ENCODE results near the gene SLC9C1.
"Not testable (repeated sequence)": the region's sequence is repeated elsewhere in the genome, so short reads cannot be mapped to it uniquely, and the experiment has no call there.

Gene SLC9C1

DNA sequence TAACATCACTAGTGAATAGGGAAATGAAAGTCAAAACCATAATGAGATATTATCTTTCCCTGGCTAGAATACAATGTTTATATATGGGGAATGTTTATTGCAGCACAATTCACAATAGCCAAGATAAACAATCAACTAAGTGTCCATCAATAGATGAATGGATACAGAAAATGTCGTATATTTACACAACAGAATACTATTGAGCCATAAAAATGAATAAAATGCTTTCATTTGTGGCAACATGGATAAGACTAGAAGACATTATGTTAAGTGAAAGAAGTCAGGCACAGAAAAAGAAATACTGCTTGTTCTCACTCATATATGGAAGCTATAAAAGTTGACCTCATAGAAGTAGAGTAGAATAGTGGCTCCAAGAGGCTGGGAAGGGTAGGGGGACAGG, 65.2 kb downstream of the SLC9C1 start:
- TF ChIP-seq CTCF (IDR thresholded peaks at IDR 0.05; ENCODE audit: borderline replicate concordance, control extremely low read depth, extremely low read depth, insufficient read depth, missing control alignments) = no peak
- in situ Hi-C loops (cut with MboI; ENCODE audit: low sequenced_read_pairs, unreplicated experiment) = no loop called here
- DNase-seq (ENCODE audit: low spot score) = no peak

DNA sequence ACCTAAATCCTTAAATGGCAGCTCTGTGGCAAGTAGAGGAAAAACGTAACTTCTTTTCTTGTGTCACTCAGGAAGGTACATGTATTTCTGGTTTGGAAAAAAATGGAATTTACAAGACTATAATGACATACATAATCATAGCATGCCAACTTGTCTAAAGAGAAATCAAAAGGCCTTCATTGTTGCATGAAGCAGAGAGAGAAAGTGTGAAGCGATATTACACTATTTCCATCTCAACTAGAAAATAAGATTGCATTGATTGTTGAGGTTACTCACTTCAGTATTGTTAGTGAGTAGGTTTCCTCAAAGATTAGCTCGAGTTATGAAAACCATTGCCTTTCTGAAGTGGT, 93.7 kb downstream of the SLC9C1 start:
- in situ Hi-C loops (cut with MboI; ENCODE audit: low sequenced_read_pairs, unreplicated experiment) = no loop called here
- no peak for TF ChIP-seq CTCF (IDR thresholded peaks at IDR 0.05; ENCODE audit: borderline replicate concordance, control extremely low read depth, extremely low read depth, insufficient read depth, missing control alignments)
- no peak for DNase-seq (ENCODE audit: low spot score)

DNA sequence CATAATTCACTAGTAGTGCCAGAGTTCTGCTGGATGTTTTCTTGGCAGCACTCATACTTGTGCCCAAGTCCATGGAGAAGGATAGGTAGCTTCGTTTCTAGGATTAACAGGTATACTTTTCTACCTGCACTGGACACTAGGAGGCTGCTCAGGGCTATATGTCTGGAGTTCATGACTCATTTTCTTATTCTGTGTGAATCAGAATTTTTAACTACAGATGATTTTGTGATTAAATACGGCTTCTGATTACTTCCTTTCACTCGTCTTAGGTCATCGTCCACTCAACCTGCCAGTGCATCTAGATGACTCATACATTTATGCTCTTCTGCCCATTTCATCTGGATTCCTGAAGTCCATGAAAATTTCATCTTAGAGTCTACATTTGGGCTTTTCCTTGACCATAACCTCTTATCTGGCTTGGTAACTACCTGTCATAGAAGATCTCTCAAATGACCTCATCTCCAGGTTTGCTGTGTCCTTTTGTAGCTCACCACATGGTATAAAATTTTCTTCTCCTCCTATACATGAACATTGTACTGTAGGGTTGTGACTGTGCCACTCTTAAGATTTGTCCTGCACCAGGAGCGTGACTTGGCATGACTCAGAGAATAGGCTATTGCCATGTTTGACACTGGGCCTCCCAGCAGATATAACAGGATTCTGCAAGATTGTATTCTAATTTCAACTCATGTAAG, 94.2 kb downstream of the SLC9C1 start:
- no peak for TF ChIP-seq CTCF (IDR thresholded peaks at IDR 0.05; ENCODE audit: borderline replicate concordance, control extremely low read depth, extremely low read depth, insufficient read depth, missing control alignments)
- in situ Hi-C loops (cut with MboI; ENCODE audit: low sequenced_read_pairs, unreplicated experiment) = no loop called here
- DNase-seq (ENCODE audit: low spot score) = no peak

GRCh38 chr3:112197131-112197530, 96.9 kb downstream of the SLC9C1 start:
- no peak for TF ChIP-seq CTCF (IDR thresholded peaks at IDR 0.05; ENCODE audit: borderline replicate concordance, control extremely low read depth, extremely low read depth, insufficient read depth, missing control alignments)
- in situ Hi-C loops (cut with MboI; ENCODE audit: low sequenced_read_pairs, unreplicated experiment) = no loop called here
- no peak for DNase-seq (ENCODE audit: low spot score)

- TF ChIP-seq CTCF (IDR thresholded peaks at IDR 0.05; ENCODE audit: borderline replicate concordance, control extremely low read depth, extremely low read depth, insufficient read depth, missing control alignments) = no peak
- peak; percentile 46 for DNase-seq (ENCODE audit: low spot score)
- in situ Hi-C loops (cut with MboI; ENCODE audit: low sequenced_read_pairs, unreplicated experiment) = no loop called here
Measured at GRCh38 chr3:112187300-112187699, 106.7 kb downstream of the SLC9C1 start.

GRCh38 chr3:112185423-112186035, 108.5 kb downstream of the SLC9C1 start:
- in situ Hi-C loops (cut with MboI; ENCODE audit: low sequenced_read_pairs, unreplicated experiment); DNase-seq (ENCODE audit: low spot score): not testable (repeated sequence)

DNA sequence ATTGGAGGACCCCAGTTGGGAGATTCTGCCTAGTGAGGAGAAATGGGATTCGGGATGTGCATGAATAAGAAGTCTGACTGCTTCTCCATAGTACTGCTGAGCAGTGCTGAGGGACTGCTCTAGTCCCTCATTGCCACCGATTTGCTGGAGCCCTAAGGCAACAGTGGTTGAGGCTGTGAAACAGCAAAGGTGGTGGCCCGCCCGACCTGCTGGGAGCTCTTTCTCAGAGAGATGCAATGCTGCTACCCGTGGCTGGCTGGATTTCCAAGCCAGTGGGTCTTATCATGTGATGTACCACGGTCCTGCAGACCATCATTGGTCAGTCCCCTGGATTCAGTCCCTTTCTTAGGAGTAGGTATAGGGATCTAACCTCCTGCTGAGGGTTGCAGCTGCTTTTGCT, 118.4 kb downstream of the SLC9C1 start:
- in situ Hi-C loops (cut with MboI; ENCODE audit: low sequenced_read_pairs, unreplicated experiment) = no loop called here
- no peak for TF ChIP-seq CTCF (IDR thresholded peaks at IDR 0.05; ENCODE audit: borderline replicate concordance, control extremely low read depth, extremely low read depth, insufficient read depth, missing control alignments)
- no peak for DNase-seq (ENCODE audit: low spot score)
